ENCODE results near the gene PWP1.

Gene PWP1

DNA sequence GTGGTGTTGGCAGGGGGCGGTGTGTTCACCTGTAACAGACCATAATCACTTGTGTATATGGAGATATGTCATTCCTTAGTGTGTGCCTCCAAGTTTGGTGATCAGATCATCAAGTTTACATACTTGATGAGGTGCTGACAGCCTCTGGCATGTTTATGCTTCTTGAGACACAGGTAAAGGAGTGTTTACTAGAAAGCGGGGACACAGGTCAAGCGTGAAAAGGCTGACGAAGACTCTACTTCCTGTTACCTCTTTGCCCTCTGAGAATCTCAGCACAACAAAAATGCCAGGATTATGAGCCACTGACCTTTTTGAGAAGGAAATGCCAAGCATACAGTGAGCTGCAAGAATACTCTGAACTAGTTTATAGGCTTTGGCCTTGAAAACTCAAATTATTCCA lies 45.8 kb downstream of the PWP1 start:
- in situ Hi-C loops (cut with MboI; ENCODE audit: low sequenced_read_pairs, unreplicated experiment), result no loop called here
- TF ChIP-seq, protein P1, sequence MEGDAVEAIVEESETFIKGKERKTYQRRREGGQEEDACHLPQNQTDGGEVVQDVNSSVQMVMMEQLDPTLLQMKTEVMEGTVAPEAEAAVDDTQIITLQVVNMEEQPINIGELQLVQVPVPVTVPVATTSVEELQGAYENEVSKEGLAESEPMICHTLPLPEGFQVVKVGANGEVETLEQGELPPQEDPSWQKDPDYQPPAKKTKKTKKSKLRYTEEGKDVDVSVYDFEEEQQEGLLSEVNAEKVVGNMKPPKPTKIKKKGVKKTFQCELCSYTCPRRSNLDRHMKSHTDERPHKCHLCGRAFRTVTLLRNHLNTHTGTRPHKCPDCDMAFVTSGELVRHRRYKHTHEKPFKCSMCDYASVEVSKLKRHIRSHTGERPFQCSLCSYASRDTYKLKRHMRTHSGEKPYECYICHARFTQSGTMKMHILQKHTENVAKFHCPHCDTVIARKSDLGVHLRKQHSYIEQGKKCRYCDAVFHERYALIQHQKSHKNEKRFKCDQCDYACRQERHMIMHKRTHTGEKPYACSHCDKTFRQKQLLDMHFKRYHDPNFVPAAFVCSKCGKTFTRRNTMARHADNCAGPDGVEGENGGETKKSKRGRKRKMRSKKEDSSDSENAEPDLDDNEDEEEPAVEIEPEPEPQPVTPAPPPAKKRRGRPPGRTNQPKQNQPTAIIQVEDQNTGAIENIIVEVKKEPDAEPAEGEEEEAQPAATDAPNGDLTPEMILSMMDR (IDR thresholded peaks at IDR 0.05; ENCODE audit: borderline replicate concordance, control extremely low read depth, extremely low read depth, insufficient read depth, missing control alignments), result no peak
- DNase-seq (ENCODE audit: low spot score), result no peak

DNA sequence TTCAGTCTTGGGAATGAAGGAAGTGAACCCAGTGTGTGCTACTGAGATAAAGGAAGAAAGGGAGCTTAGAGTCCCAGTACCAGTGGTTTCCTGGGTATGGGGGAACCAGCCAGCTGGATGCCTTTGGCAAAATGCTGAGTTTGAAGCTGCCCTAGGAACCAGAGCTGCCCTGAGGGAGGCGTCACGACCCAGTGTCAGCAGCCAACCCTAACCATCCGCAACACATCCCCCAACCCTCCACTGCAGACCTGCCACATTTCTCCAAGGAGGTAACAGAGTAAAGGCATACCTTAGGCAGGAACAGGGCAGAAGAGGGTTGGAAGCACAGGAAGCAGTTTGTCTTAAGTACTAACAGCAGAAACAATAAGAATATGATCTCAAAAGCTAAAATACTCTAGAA lies 46.8 kb downstream of the PWP1 start:
- in situ Hi-C loops (cut with MboI; ENCODE audit: low sequenced_read_pairs, unreplicated experiment), result no loop called here
- no peak for DNase-seq (ENCODE audit: low spot score)
- TF ChIP-seq, protein P1 (IDR thresholded peaks at IDR 0.05; ENCODE audit: borderline replicate concordance, control extremely low read depth, extremely low read depth, insufficient read depth, missing control alignments), result no peak

DNA sequence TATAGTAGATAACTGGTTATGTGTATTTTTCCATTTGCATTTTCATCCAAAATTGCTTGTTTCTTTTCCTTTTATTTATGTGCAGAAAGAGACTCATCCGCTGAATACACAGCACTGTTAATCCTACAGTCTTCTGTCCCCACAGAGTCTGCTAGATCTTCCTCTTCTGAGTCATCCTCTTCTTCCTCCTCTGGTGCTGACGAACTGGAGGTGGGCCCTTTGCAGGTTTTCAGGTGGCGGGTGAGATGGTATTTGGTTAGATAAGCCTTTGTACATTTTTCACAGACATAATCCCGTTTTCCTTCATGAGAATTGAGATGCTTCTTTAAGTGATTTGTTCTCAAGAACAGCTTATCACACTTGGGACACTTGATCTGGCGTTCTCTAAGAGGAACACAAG lies 48.5 kb downstream of the PWP1 start:
- in situ Hi-C loops (cut with MboI; ENCODE audit: low sequenced_read_pairs, unreplicated experiment), result no loop called here
- TF ChIP-seq, protein P1 (IDR thresholded peaks at IDR 0.05; ENCODE audit: borderline replicate concordance, control extremely low read depth, extremely low read depth, insufficient read depth, missing control alignments), result no peak
- no peak for DNase-seq (ENCODE audit: low spot score)

DNA sequence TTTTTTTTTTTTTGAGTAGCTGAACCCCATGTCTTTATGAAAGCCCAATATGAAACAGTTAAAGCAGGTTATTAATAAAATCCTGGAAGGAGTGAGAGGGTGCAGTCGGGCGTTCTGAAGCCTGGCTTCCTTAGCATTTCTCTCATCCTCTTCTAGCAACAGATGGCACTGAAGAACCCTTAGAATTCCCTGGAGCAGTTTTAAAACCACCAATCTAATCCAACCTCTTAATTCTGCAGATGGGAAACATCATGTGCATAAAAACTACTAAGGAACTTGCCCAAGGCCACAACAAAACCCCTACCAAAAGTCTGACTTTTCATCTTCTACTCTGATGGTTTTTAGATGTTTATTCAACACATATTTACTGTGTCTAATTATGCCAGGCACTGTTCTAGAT lies 50.2 kb downstream of the PWP1 start:
- TF ChIP-seq, protein P1 (IDR thresholded peaks at IDR 0.05; ENCODE audit: borderline replicate concordance, control extremely low read depth, extremely low read depth, insufficient read depth, missing control alignments), result no peak
- no peak for DNase-seq (ENCODE audit: low spot score)
- in situ Hi-C loops (cut with MboI; ENCODE audit: low sequenced_read_pairs, unreplicated experiment), result no loop called here

DNA sequence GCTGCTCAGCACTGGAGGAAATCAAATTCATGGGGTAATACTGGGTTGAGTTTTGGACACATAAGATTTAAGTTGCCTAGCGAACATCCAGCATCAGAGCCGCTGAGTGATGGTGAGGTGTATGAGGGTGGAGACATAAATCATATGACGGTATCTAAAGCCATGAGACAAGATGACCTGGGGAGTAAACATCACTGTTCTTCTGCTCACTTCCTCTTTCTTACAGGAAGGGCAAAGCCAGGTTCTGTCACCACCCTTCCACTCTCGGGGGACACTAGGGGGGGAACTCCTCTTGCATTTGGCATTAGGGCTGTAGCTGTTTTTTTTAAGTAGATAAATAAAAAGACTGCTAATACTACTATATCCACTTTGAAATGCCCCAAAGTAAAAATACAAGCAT lies 51.3 kb downstream of the PWP1 start:
- peak; percentile 66 for DNase-seq (ENCODE audit: low spot score)
- TF ChIP-seq, protein P1 (IDR thresholded peaks at IDR 0.05; ENCODE audit: borderline replicate concordance, control extremely low read depth, extremely low read depth, insufficient read depth, missing control alignments), result peak; percentile 26
- in situ Hi-C loops (cut with MboI; ENCODE audit: low sequenced_read_pairs, unreplicated experiment), result no loop called here

DNA sequence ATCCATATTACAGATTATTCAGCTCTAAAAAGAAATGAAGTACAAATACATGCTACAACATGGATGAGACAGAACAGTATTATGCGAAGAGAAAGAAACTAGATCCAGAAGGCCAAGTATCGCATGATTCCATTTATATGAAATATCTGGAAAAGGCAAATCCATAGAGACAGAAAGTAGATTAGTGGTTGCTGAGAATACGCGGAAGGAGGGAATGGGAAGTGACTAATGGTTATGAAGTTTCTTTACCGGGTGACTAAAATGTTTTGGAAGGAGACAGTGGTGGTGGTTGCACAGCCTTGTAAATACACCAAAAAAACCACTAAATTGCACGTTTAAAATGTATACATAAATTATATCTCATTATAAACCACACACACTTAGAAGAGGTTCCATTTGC lies 62.9 kb downstream of the PWP1 start:
- no peak for DNase-seq (ENCODE audit: low spot score)
- in situ Hi-C loops (cut with MboI; ENCODE audit: low sequenced_read_pairs, unreplicated experiment), result no loop called here
- TF ChIP-seq, protein P1 (IDR thresholded peaks at IDR 0.05; ENCODE audit: borderline replicate concordance, control extremely low read depth, extremely low read depth, insufficient read depth, missing control alignments), result no peak

DNA sequence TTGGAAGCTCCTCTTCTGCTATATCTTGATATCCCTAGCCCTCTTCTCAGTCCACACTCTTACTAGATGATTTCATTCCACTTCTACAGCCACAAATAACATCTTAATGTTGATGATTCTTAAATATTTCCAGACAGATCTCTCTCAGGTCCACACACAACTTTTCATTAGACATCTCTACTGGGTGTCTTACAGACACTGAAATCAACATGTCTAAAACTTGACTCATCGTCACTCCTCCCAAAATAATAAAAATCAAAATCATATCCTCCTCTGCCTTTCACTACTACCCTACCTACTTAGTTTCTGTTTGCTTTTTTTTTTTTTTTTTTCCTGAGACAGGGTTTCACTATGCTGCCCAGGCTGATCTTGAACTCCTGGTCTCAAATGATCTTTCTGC lies 63.5 kb downstream of the PWP1 start:
- in situ Hi-C loops (cut with MboI; ENCODE audit: low sequenced_read_pairs, unreplicated experiment), result no loop called here
- TF ChIP-seq, protein P1 (IDR thresholded peaks at IDR 0.05; ENCODE audit: borderline replicate concordance, control extremely low read depth, extremely low read depth, insufficient read depth, missing control alignments), result no peak
- DNase-seq (ENCODE audit: low spot score), result no peak

Data from GM13976 (cell line).